Thyroid gland (tissue), 4 donors: ENCODE results near the gene PAXX. TPM values are rescaled to one million over a fixed set of nuclear protein-coding genes. Genes with fewer than 3 reads are reported as not detected.

Source experiments
- DNase-seq, 2 donors: peaks; one replicate each; pipeline ENCODE4 v3.0.0-alpha.2; 2019
- H3K27ac ChIP-seq, 3 donors: fragments of 200-600 bp; sonication (generic); 1 replicate in 2 of 3; 2 replicates in 1 of 3; pipeline ENCODE4 v1.5.1; 2016 to 2019; ENCODE audit warnings: mild to moderate bottlenecking in 1 of 3, moderate library complexity in 1 of 3
- H3K27me3 ChIP-seq: fragments of 200-600 bp; sonication (generic); one replicate; pipeline ENCODE4 v1.5.1; 2019
- H3K36me3 ChIP-seq, 2 donors: fragments of 200-600 bp; sonication (generic); one replicate each; pipeline ENCODE4 v1.5.1; 2016 to 2019
- H3K4me1 ChIP-seq, 2 donors: fragments of 200-600 bp; sonication (generic); one replicate each; pipeline ENCODE4 v1.5.1; 2017 to 2019
- H3K4me3 ChIP-seq, 3 donors: fragments of 200-600 bp; sonication (generic); replicated peaks in 1 of 3; 1 replicate in 2 of 3; 2 replicates in 1 of 3; pipeline ENCODE4 v1.5.1; 2016; ENCODE audit warnings: mild to moderate bottlenecking in 1 of 3
- H3K9me3 ChIP-seq: fragments of 200-600 bp; sonication (generic); one replicate; pipeline ENCODE4 v1.5.1; 2017
- POLR2A ChIP-seq, 2 donors: fragments of 450-650 bp; IDR thresholded peaks; one replicate each; pipeline ENCODE4 v1.6.1; 2017; ENCODE audit warnings: antibody characterized with exemption in 2 of 2, mild to moderate bottlenecking in 2 of 2, moderate library complexity in 1 of 2
- WGBS, 2 donors: methylation state at CpG; one replicate each; pipeline ENCODE4 v1.1.5; 2017; 5-methylcytosine and 5-hydroxymethylcytosine counted together
- intact Hi-C: fragments of 100-400 bp; cut with DNase I; formaldehyde crosslinking; loops from one replicate; pipeline ENCODE4 v1.15.1; 2023
- total RNA-seq, 4 donors: library from RNA; depleted of rRNA; stranded (reverse); fragments of >200 nt; gene quantifications; one replicate each; pipeline ENCODE4 v1.2.3, GENCODE V29; 2016
- TF ChIP-seq, protein P1 (sequence below), 6 experiments: fragments of 200-600 bp in 3 of 6; fragments of 450-650 bp in 3 of 6; sonication (generic) in 3 of 6; IDR thresholded peaks; one replicate each; pipeline ENCODE4 v1.5.1; 2016 to 2019; ENCODE audit warnings: antibody characterized with exemption in 6 of 6, mild to moderate bottlenecking in 2 of 6, inconsistent platforms in 1 of 6, moderate library complexity in 1 of 6

Gene PAXX
- total RNA-seq, 4 donors from 2014 or later: 29.8 to 109 (median 50.7) TPM

DNA sequence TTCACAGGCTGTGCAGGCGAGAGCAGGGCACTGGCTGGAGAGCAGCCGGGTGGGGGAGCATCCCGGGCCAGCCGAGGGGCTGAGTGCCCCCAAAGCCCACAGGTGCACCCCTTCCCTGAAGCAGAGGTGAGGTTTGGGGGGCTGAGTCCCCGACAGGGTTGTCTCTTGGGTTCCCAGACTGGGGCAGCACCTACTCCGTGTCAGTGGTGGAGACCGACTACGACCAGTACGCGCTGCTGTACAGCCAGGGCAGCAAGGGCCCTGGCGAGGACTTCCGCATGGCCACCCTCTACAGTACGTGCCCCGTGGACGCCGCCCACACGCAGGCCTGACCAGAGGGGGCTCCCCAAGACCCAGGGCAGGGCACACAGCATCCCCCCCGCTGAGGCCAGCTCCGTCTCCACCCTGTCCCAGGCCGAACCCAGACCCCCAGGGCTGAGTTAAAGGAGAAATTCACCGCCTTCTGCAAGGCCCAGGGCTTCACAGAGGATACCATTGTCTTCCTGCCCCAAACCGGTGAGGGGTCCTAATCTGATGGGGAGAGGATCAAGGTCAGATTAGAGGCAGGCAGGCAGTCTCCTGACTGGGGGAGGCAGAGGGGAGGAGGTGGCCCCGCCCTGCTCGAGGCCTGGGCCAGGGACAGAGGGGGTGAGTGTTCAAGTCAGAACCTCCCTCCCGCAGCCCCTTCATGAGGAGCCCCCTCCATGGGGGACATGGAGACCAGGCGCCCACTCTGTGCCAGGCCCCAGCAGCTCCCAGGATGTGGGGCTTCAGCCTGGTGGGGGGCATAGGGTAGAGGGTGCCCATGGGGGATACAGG lies 12.2 kb upstream of the PAXX start:
- TF ChIP-seq, protein P1, sequence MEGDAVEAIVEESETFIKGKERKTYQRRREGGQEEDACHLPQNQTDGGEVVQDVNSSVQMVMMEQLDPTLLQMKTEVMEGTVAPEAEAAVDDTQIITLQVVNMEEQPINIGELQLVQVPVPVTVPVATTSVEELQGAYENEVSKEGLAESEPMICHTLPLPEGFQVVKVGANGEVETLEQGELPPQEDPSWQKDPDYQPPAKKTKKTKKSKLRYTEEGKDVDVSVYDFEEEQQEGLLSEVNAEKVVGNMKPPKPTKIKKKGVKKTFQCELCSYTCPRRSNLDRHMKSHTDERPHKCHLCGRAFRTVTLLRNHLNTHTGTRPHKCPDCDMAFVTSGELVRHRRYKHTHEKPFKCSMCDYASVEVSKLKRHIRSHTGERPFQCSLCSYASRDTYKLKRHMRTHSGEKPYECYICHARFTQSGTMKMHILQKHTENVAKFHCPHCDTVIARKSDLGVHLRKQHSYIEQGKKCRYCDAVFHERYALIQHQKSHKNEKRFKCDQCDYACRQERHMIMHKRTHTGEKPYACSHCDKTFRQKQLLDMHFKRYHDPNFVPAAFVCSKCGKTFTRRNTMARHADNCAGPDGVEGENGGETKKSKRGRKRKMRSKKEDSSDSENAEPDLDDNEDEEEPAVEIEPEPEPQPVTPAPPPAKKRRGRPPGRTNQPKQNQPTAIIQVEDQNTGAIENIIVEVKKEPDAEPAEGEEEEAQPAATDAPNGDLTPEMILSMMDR (IDR thresholded peaks at IDR 0.05): no peak
- no peak for TF ChIP-seq POLR2A (IDR thresholded peaks at IDR 0.05)
- WGBS, 2 donors: 86 to 88% methylated on average over 8 to 16 of the region's 26 CpGs
- no peaks in the 10 kb centered on the region for H3K9me3 ChIP-seq
- H3K27ac ChIP-seq: no peak overlapping the region
- DNase-seq: no peak
- H3K4me1 ChIP-seq: peaks cover 7 to 15% of the 10 kb centered on the region in 2 donors
- no peak overlapping the region for H3K4me3 ChIP-seq
- no peaks in the 10 kb centered on the region for H3K36me3 ChIP-seq
- no peaks in the 10 kb centered on the region for H3K27me3 ChIP-seq
- intact Hi-C loops: no loop called here

DNA sequence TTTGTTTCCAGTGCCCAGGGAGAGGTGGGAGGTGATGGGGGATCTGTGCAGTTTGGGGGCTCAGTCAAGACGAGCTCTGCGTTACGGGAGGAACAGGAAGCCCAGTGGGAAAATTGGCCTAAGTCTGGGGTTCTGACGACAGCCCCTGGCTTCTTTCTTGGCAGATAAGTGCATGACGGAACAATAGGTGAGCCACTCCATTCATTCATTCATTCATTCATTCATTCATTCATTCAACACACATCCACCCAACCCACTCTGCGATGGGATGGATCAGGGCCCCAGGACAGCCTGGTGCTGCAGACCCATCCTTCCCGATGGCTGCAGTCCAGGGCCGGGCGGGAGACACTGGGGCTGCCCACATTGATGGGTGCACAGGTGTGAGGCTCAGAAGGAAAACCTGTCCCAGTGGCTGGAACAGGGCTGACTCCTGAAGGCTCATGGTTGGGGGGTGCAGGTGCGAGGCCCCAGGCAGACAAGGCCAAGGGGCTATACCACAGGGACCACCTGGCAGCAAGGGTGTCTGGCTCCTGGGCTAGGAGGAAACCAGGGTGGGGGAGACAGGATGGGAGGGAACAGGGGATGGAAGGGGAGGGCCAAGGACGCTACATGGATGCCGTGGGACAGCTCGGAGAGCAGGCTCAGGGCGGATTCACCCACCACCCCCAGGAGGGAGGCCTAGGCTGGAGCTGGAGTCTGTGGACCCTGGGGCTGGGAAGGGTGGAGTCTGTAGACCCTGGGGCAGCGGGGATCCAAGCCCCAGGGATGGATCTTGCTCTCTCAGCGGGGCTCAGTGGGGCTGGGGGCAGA lies 11.3 kb upstream of the PAXX start:
- Histone ChIP-seq H3K4me3 (no peak overlapping the region), H3K27me3 (no peaks in the 10 kb centered on the region), H3K9me3 (no peaks in the 10 kb centered on the region), H3K4me1 (peaks cover 7 to 20% of the 10 kb centered on the region in 2 donors), H3K27ac (no peak overlapping the region), H3K36me3 (no peaks in the 10 kb centered on the region)
- TF ChIP-seq, protein P1 (IDR thresholded peaks at IDR 0.05): no peak
- TF ChIP-seq POLR2A (IDR thresholded peaks at IDR 0.05): no peak
- intact Hi-C loops: no loop called here
- DNase-seq: no peak
- 86 to 92% methylated on average over 16 of the region's 16 CpGs for WGBS, 2 donors

DNA sequence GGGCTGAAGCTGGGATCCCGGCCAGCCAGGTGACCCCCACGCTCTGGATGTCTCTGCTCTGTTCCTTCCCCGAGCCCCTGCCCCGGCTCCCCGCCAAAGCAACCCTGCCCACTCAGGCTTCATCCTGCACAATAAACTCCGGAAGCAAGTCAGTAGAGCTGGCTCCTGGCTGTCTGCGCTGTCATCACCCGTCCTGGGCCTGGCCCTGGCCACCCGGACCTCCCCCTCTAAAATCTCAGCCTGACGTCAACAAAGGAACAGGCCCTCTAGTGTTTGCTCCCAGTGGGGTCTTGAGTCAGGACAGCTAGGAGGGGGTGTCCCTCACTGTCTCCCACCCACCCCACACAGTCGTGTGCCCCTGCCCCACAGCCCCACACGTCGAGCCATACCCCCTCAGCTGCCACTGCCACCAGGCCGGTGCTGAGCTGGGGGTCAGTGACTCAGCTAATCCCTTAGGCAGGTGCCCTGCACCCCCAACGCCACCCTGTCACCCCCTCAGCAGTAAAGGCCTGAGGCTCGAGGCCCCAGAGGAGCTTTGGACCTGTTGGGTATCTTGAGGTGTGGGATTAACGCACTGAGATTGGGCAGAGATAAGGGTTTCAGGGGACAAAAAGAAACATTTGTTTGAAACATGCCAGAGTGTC lies 10.5 kb upstream of the PAXX start:
- no peak overlapping the region for H3K4me3 ChIP-seq
- peaks cover 7 to 20% of the 10 kb centered on the region in 2 donors for H3K4me1 ChIP-seq
- H3K36me3 ChIP-seq: no peaks in the 10 kb centered on the region
- H3K9me3 ChIP-seq: no peaks in the 10 kb centered on the region
- intact Hi-C loops: no loop called here
- WGBS, 2 donors: 60 to 73% methylated on average over 11 to 13 of the region's 17 CpGs
- TF ChIP-seq POLR2A (IDR thresholded peaks at IDR 0.05): no peak
- TF ChIP-seq, protein P1 (IDR thresholded peaks at IDR 0.05): no peak
- H3K27ac ChIP-seq: peak overlapping the region in 2 of 3 donors; percentile 23 to 59
- DNase-seq: no peak
- no peaks in the 10 kb centered on the region for H3K27me3 ChIP-seq

DNA sequence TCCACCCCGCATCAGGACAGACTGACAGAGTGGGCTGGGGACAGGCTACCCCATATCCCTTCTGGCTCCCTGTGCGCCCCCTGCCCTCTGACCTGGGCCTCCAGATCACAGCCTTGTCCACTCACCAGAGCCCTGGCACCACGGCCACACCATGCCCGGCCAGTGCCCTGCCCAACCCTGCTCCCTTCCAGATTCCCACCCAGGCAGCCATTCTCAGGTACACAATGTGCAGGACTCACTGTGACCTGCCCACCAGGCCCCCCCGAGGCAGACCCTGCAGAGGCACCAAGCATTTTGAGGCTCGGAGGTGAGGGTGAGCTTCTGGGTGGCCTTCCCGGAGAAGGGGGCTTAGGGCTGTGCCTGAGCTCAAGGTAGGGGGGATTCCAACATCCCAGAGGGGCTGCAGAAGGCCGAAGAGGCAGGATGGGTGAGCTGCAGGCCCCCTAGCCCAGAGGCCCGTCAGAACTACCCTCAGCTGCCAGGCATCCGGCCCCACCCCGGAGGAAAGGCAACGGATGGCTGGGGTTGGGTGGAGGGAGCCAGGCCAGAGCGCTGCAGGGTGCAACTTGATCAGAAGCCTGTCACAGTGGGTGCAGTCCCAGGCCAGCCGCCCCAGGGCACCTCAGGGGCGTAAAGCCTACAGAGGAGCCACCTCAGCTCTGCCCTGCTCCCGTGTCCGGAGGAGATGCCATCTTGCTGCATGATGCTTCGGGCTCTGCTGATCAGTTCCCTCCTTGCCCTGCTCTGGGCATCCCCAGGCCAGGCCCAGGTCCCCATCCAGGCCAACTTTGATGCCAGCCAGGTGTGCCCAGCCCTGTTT lies 9.8 kb upstream of the PAXX start, which contains the start of gene LCNL1:
TSS of gene LCNL1 (plus strand) at position 762 of the 820 bp plus-strand sequence. CDS start 594 bp downstream, outside the sequence.
- intact Hi-C loops: no loop called here
- no peaks in the 10 kb centered on the region for H3K36me3 ChIP-seq
- H3K4me1 ChIP-seq: peaks cover 7 to 17% of the 10 kb centered on the region in 2 donors
- TF ChIP-seq, protein P1 (IDR thresholded peaks at IDR 0.05): no peak
- no peak for TF ChIP-seq POLR2A (IDR thresholded peaks at IDR 0.05)
- WGBS, 2 donors: 76 to 86% methylated on average over 11 to 14 of the region's 18 CpGs
- H3K9me3 ChIP-seq: no peaks in the 10 kb centered on the region
- peak within 1 kb of the TSS in 2 of 3 donors; percentile 23 to 59 for H3K27ac ChIP-seq
- no peak within 1 kb of the TSS for H3K4me3 ChIP-seq
- H3K27me3 ChIP-seq: no peaks in the 10 kb centered on the region
- DNase-seq: no peak
